GM23338 (cell line): Measurements from ENCODE around the gene DACH2. TPM values are rescaled to one million over a fixed set of nuclear protein-coding genes. Genes with fewer than 3 reads are reported as not detected.

Experiments
- ATAC-seq: fragments of 200-7000 bp; cut with Tn5 transposase; 3 replicates; pipeline ENCODE4 v1.9.1; 2020
- DNase-seq: peaks from one replicate; pipeline ENCODE4 v3.0.0-alpha.2; 2015; ENCODE audit warnings: low spot score
- H2AFZ ChIP-seq: fragments of 200-600 bp; sonication (generic); 2 replicates; pipeline ENCODE4 v1.8.0; 2016; ENCODE audit warnings: antibody characterized with exemption, mild to moderate bottlenecking, moderate library complexity
- H3F3A ChIP-seq: fragments of 200-600 bp; sonication (generic); replicated peaks from 2 replicates; pipeline ENCODE4 v1.8.0; 2017; ENCODE audit warnings: antibody characterized with exemption, mixed run types, low read depth
- H3K27ac ChIP-seq: fragments of 200-600 bp; sonication (generic); 2 replicates; pipeline ENCODE4 v1.6.1; 2016; ENCODE audit warnings: low read depth
- H3K27me3 ChIP-seq: fragments of 200-600 bp; sonication (generic); 2 replicates; pipeline ENCODE4 v1.8.0; 2016; ENCODE audit warnings: mild to moderate bottlenecking, mixed run types, moderate library complexity; ENCODE audit not compliant: insufficient read depth
- H3K36me3 ChIP-seq: fragments of 200-600 bp; sonication (generic); 2 replicates; pipeline ENCODE4 v1.8.0; 2016; ENCODE audit warnings: mild to moderate bottlenecking; ENCODE audit not compliant: insufficient read depth
- H3K4me1 ChIP-seq: fragments of 200-600 bp; sonication (generic); 2 replicates; pipeline ENCODE4 v1.8.0; 2016; ENCODE audit warnings: mild to moderate bottlenecking, moderate library complexity; ENCODE audit not compliant: insufficient read depth
- H3K4me2 ChIP-seq: fragments of 200-600 bp; sonication (generic); 2 replicates; pipeline ENCODE4 v1.7.1; 2017; ENCODE audit warnings: mixed run types
- H3K4me3 ChIP-seq: fragments of 200-600 bp; sonication (generic); 2 replicates; pipeline ENCODE4 v1.6.1; 2016; ENCODE audit warnings: mixed run types
- H3K79me2 ChIP-seq: fragments of 200-600 bp; sonication (generic); replicated peaks from 2 replicates; pipeline ENCODE4 v1.8.0; 2017; ENCODE audit warnings: mild to moderate bottlenecking; ENCODE audit not compliant: insufficient read depth
- H3K9me2 ChIP-seq: fragments of 200-600 bp; sonication (generic); 2 replicates; pipeline ENCODE4 v1.8.0; 2017; ENCODE audit not compliant: insufficient read depth
- H4K20me1 ChIP-seq: fragments of 200-600 bp; sonication (generic); replicated peaks from 2 replicates; pipeline ENCODE4 v1.8.0; 2017; ENCODE audit warnings: mild to moderate bottlenecking; ENCODE audit not compliant: insufficient read depth
- H3K27ac Mint-ChIP-seq: 2 replicates; pipeline ENCODE4 v1.8.0; 2020; ENCODE audit warnings: inconsistent platforms, mild to moderate bottlenecking, moderate library complexity, mixed read lengths
- H3K27me3 Mint-ChIP-seq: 3 replicates; pipeline ENCODE4 v1.8.0; 2022; ENCODE audit warnings: low read depth, mild to moderate bottlenecking, moderate library complexity, mixed read lengths, inconsistent platforms; ENCODE audit not compliant: insufficient read depth, poor library complexity
- H3K36me3 Mint-ChIP-seq: 3 replicates; pipeline ENCODE4 v1.8.0; 2021; ENCODE audit warnings: low read depth, mild to moderate bottlenecking, inconsistent platforms, moderate library complexity, mixed read lengths
- H3K4me1 Mint-ChIP-seq: 3 replicates; pipeline ENCODE4 v1.8.0; 2020; ENCODE audit warnings: mild to moderate bottlenecking, inconsistent platforms, mixed read lengths
- H3K4me3 Mint-ChIP-seq: 3 replicates; pipeline ENCODE4 v1.8.0; 2021; ENCODE audit warnings: moderate library complexity, mild to moderate bottlenecking, inconsistent platforms, mixed read lengths
- H3K9me3 Mint-ChIP-seq: 3 replicates; pipeline ENCODE4 v1.8.0; 2020; ENCODE audit warnings: moderate library complexity, mild to moderate bottlenecking, inconsistent platforms, mixed read lengths
- CREB1 ChIP-seq: fragments of 250-450 bp; sonication (Bioruptor Pico); IDR thresholded peaks from 2 replicates; pipeline ENCODE4 v1.5.0; 2020; ENCODE audit warnings: low read depth, mild to moderate bottlenecking, moderate library complexity
- ETS1 ChIP-seq: IDR thresholded peaks from 2 replicates; pipeline ENCODE4 v1.6.1; 2016; ENCODE audit warnings: antibody characterized with exemption
- EZH2 ChIP-seq: fragments of 200-600 bp; sonication (generic); IDR thresholded peaks from one replicate; pipeline ENCODE4 v1.8.0; 2017; ENCODE audit warnings: antibody characterized with exemption, mild to moderate bottlenecking, low read depth; ENCODE audit not compliant: unreplicated experiment
- EZH2phosphoT487 ChIP-seq: fragments of 200-600 bp; sonication (generic); IDR thresholded peaks from one replicate; pipeline ENCODE4 v1.8.1; 2018; ENCODE audit warnings: antibody characterized with exemption; ENCODE audit not compliant: unreplicated experiment
- JUNB ChIP-seq: IDR thresholded peaks from one replicate; pipeline ENCODE4 v1.6.1; 2016; ENCODE audit warnings: antibody characterized with exemption; ENCODE audit not compliant: unreplicated experiment
- STAT1 ChIP-seq: IDR thresholded peaks from one replicate; pipeline ENCODE4 v1.6.1; 2016; ENCODE audit warnings: antibody characterized with exemption; ENCODE audit not compliant: unreplicated experiment
- ZNF114 ChIP-seq: fragments of 250-450 bp; sonication (Bioruptor Pico); IDR thresholded peaks from 2 replicates; pipeline ENCODE4 v1.5.0; 2020; ENCODE audit warnings: mild to moderate bottlenecking, moderate library complexity
- ZNF331 ChIP-seq: fragments of 250-450 bp; sonication (Bioruptor Pico); IDR thresholded peaks from 2 replicates; pipeline ENCODE4 v1.5.0; 2020; ENCODE audit warnings: low read depth, mild to moderate bottlenecking, moderate library complexity
- polyA plus RNA-seq: library from polyadenylated mRNA; unstranded; fragments of >200 nt; fragmentation: Nextera tagmentation; extraction: Ambion mirVana; gene quantifications from 2 replicates; pipeline ENCODE4 v1.2.1, GENCODE V29; 2016
- total RNA-seq: library from RNA; depleted of rRNA; stranded (reverse); fragments of >200 nt; shearing (Covaris generic); gene quantifications from 2 replicates; pipeline ENCODE4 v1.2.3, GENCODE V29; 2014
- TF ChIP-seq, protein P1 (sequence below), 2 experiments: fragments of 200-600 bp in 1 of 2; sonication (generic) in 1 of 2; conservative IDR thresholded peaks; 2 replicates each; pipeline versions ENCODE4 v1.5.1 to v1.6.1; 2016 to 2017; ENCODE audit warnings: antibody characterized with exemption in 2 of 2, low read depth in 2 of 2, mild to moderate bottlenecking in 2 of 2, moderate library complexity in 1 of 2

Gene DACH2
- total and polyA plus RNA-seq, 2 experiments from 2014 or later: 2.4 to 4.6 TPM

- Histone ChIP-seq H3K27ac (no peak overlapping the region), H3K4me2 (no peak overlapping the region), H3F3A (no peaks in the 10 kb centered on the region), H3K27me3 (no peaks in the 10 kb centered on the region), H2AFZ (no peak overlapping the region), H3K9me2 (no peaks in the 10 kb centered on the region), H3K79me2 (no peaks in the 10 kb centered on the region), H4K20me1 (no peaks in the 10 kb centered on the region), H3K4me1 (no peaks in the 10 kb centered on the region), H3K36me3 (no peaks in the 10 kb centered on the region), H3K4me3 (no peak overlapping the region)
- H3K27me3 Mint-ChIP-seq: peaks cover 3% of the 10 kb centered on the region
- TF ChIP-seq, protein P1, sequence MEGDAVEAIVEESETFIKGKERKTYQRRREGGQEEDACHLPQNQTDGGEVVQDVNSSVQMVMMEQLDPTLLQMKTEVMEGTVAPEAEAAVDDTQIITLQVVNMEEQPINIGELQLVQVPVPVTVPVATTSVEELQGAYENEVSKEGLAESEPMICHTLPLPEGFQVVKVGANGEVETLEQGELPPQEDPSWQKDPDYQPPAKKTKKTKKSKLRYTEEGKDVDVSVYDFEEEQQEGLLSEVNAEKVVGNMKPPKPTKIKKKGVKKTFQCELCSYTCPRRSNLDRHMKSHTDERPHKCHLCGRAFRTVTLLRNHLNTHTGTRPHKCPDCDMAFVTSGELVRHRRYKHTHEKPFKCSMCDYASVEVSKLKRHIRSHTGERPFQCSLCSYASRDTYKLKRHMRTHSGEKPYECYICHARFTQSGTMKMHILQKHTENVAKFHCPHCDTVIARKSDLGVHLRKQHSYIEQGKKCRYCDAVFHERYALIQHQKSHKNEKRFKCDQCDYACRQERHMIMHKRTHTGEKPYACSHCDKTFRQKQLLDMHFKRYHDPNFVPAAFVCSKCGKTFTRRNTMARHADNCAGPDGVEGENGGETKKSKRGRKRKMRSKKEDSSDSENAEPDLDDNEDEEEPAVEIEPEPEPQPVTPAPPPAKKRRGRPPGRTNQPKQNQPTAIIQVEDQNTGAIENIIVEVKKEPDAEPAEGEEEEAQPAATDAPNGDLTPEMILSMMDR (conservative IDR thresholded peaks at IDR 0.05; ENCODE audit: low read depth in 2 of 2): peak; percentile 35 to 50
- no peak for TF ChIP-seq ETS1
- H3K27ac Mint-ChIP-seq: no peak overlapping the region
- no peak overlapping the region for H3K4me3 Mint-ChIP-seq
- peaks cover 15% of the 10 kb centered on the region for H3K9me3 Mint-ChIP-seq
- ATAC-seq (peak; percentile 46; the same call in 2 of the 3 replicates), DNase-seq (peak; percentile 27)
- H3K36me3 Mint-ChIP-seq: peaks cover 6% of the 10 kb centered on the region; the same call in 2 of the 3 replicates
- peaks cover 4% of the 10 kb centered on the region; the same call in 2 of the 3 replicates for H3K4me1 Mint-ChIP-seq
Measured at GRCh38 chrX:86121916-86122315, 26.3 kb upstream of the DACH2 start.

- H2AFZ ChIP-seq: no peak overlapping the region
- no peak overlapping the region for H3K4me2 ChIP-seq
- H3K36me3 ChIP-seq: no peaks in the 10 kb centered on the region
- no peaks in the 10 kb centered on the region for H3F3A ChIP-seq
- H3K9me2 ChIP-seq: no peaks in the 10 kb centered on the region
- Mint-ChIP-seq H3K9me3 (no peaks in the 10 kb centered on the region), H3K27ac (peak overlapping the region; percentile 24; the same call in 1 of the 2 replicates), H3K27me3 (peaks cover 2% of the 10 kb centered on the region), H3K36me3 (no peaks in the 10 kb centered on the region), H3K4me1 (peaks cover 2% of the 10 kb centered on the region; the same call in 1 of the 3 replicates), H3K4me3 (no peak overlapping the region)
- TF ChIP-seq, protein P1 (conservative IDR thresholded peaks at IDR 0.05; ENCODE audit: low read depth in 2 of 2): peak; percentile 36 to 52; a peak in 3 of 4 replicates
- no peak for TF ChIP-seq EZH2phosphoT487
- H4K20me1 ChIP-seq: no peaks in the 10 kb centered on the region
- no peak overlapping the region for H3K4me3 ChIP-seq
- H3K27me3 ChIP-seq: no peaks in the 10 kb centered on the region
- H3K79me2 ChIP-seq: no peaks in the 10 kb centered on the region
- H3K4me1 ChIP-seq: no peaks in the 10 kb centered on the region
- H3K27ac ChIP-seq: no peak overlapping the region
- DNase-seq (peak; percentile 30), ATAC-seq (no peak)
Measured at GRCh38 chrX:86133761-86134160, 14.5 kb upstream of the DACH2 start.

GRCh38 chrX:86137071-86137470 lies 11.2 kb upstream of the DACH2 start:
- Histone ChIP-seq H3K27me3 (no peaks in the 10 kb centered on the region), H2AFZ (no peak overlapping the region), H3K79me2 (no peaks in the 10 kb centered on the region), H3F3A (no peaks in the 10 kb centered on the region), H3K4me3 (no peak overlapping the region), H3K4me2 (no peak overlapping the region), H3K9me2 (no peaks in the 10 kb centered on the region), H4K20me1 (no peaks in the 10 kb centered on the region), H3K27ac (no peak overlapping the region), H3K4me1 (no peaks in the 10 kb centered on the region), H3K36me3 (no peaks in the 10 kb centered on the region)
- peaks cover 2% of the 10 kb centered on the region; the same call in 1 of the 3 replicates for H3K4me1 Mint-ChIP-seq
- ATAC-seq: no peak
- DNase-seq: no peak
- no peak overlapping the region for H3K27ac Mint-ChIP-seq
- H3K4me3 Mint-ChIP-seq: no peak overlapping the region
- H3K36me3 Mint-ChIP-seq: no peaks in the 10 kb centered on the region
- no peaks in the 10 kb centered on the region for H3K9me3 Mint-ChIP-seq
- no peaks in the 10 kb centered on the region for H3K27me3 Mint-ChIP-seq
- TF ChIP-seq EZH2: no peak
- TF ChIP-seq ZNF114 (CRISPR knock-in tag): no peak
- TF ChIP-seq STAT1: no peak
- no peak for TF ChIP-seq CREB1 (CRISPR knock-in tag)
- TF ChIP-seq ZNF331 (CRISPR knock-in tag): no peak
- no peak for TF ChIP-seq EZH2phosphoT487
- no peak for TF ChIP-seq JUNB
- TF ChIP-seq ETS1: no peak
- TF ChIP-seq, protein P1 (conservative IDR thresholded peaks at IDR 0.05; ENCODE audit: low read depth in 2 of 2): no peak
